SH-SY5Y (cell line): ENCODE data around the gene GPRIN3.

ENCODE experiments used
- GATA2 ChIP-seq: IDR thresholded peaks from 2 replicates; pipeline ENCODE4 v1.6.1; 2011; ENCODE audit warnings: mild to moderate bottlenecking, low read depth, low read length
- GATA3 ChIP-seq: IDR thresholded peaks from 2 replicates; pipeline ENCODE4 v1.6.1; 2011; ENCODE audit warnings: low read depth, mild to moderate bottlenecking, low read length, moderate library complexity

DNA sequence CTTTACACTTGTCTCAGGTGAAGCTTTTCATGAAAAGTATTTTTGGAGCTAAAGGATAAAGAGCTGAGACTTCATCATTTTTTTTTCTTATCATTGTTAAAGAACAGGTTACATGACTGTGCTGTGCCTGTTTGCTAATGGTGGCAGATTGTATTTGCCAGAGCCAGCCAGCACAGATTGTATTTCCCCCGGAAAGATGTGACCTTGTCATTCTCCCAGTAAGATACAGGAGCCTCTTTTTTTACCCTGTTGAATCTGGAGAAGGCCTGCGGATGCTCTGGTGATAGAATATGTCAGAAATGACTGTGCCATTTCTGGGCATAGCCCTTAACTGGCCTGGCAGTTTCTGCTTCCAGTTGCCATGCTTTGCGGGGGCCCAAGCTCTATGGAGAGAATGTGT is 91.9 kb downstream of the GPRIN3 start:
- TF ChIP-seq GATA2 (no peak), GATA3 (no peak)
